SHP77 (cell line): ENCODE data around the gene SDHAF1.
A peak's percentile ranks its signal among the peaks of the same experiment; 100 is the strongest.
"Not testable (repeated sequence)": the region's sequence is repeated elsewhere in the genome, so short reads cannot be mapped to it uniquely, and the experiment has no call there.

Experiments
- DNase-seq, 2 experiments: peaks; one replicate each; lab custom pipeline; 2025; lab: John Stamatoyannopoulos, UW

The SDHAF1 gene

GRCh38 chr19:36019061-36019670, 24.2 kb downstream of the SDHAF1 start:
- no peak for DNase-seq

GRCh38 chr19:36023432-36023831, 28.4 kb downstream of the SDHAF1 start:
- DNase-seq, result no peak

GRCh38 chr19:36025541-36025940, 30.6 kb downstream of the SDHAF1 start:
- DNase-seq, result no peak

- DNase-seq, result no peak
Observed at GRCh38 chr19:36026091-36026876, 31.3 kb downstream of the SDHAF1 start.

GRCh38 chr19:36027696-36028095, 32.7 kb downstream of the SDHAF1 start:
- no peak for DNase-seq

GRCh38 chr19:36028313-36029041, 33.5 kb downstream of the SDHAF1 start:
- no peak for DNase-seq

- DNase-seq, result no peak
Observed at GRCh38 chr19:36030264-36031148, 35.5 kb downstream of the SDHAF1 start.

GRCh38 chr19:36031308-36031707, 36.3 kb downstream of the SDHAF1 start:
- DNase-seq, result no peak

GRCh38 chr19:36032251-36033104, 37.5 kb downstream of the SDHAF1 start, which contains the start of gene CLIP3:
CLIP3 (minus strand) TSS chr19:36032873; CDS start chr19:36032357, 516 bp downstream.
- DNase-seq, result peak; percentile 47 to 63

GRCh38 chr19:36040495-36040894, 45.5 kb downstream of the SDHAF1 start:
- no peak for DNase-seq

- DNase-seq, result not testable (repeated sequence)
Observed at GRCh38 chr19:36041092-36041491, 46.1 kb downstream of the SDHAF1 start.

- DNase-seq, result no peak
Observed at GRCh38 chr19:36041831-36042230, 46.8 kb downstream of the SDHAF1 start.

GRCh38 chr19:36043952-36044351, 49.0 kb downstream of the SDHAF1 start:
- no peak for DNase-seq
